ENCODE results near the gene PCDH9. TPM values are rescaled to one million over a fixed set of nuclear protein-coding genes. Genes with fewer than 3 reads are reported as not detected.

PCDH9 gene
- total and polyA plus RNA-seq, 2 of the 13 experiments (the other 11 are each of a cell fraction or from before 2014, with no cell fraction given) = 0.09 TPM; not detected in 1

GRCh38 chr13:66875264-66875663 is 354.9 kb downstream of the PCDH9 start (continued):
- TF ChIP-seq ATF6 (CRISPR knock-in tag; conservative IDR thresholded peaks at IDR 0.05) (no peak), PRDM4 (CRISPR knock-in tag; IDR thresholded peaks at IDR 0.05; ENCODE audit: borderline replicate concordance) (no peak)

GRCh38 chr13:66864627-66865026 is 365.5 kb downstream of the PCDH9 start:
- in situ Hi-C loops (cut with HindIII; ENCODE audit: extremely low pct_ligation_motif_present, low pct_unique_long_range_greater_than_20kb) = no loop called here
- ATAC-seq (no peak), FAIRE-seq (no peak), DNase-seq (ENCODE audit: low spot score) (no peak)
- Histone ChIP-seq H4K20me1 (ENCODE audit: insufficient read depth, low read length) (no peaks in the 10 kb centered on the region), H3K4me2 (ENCODE audit: low read depth, low read length) (no peak overlapping the region), H3K27ac (ENCODE audit: extremely low read length, insufficient read depth, low read length) (no peak overlapping the region), H3K4me1 (ENCODE audit: insufficient read depth, low read length) (no peaks in the 10 kb centered on the region), H2AFZ (ENCODE audit: low read length) (no peak overlapping the region), H3K9me3 (ENCODE audit: low read length) (no peaks in the 10 kb centered on the region), H3K9ac (ENCODE audit: insufficient read depth, low read depth, low read length) (no peak overlapping the region), H3K27me3 (ENCODE audit: control insufficient read depth in 1 of 2, insufficient read depth in 2 of 2, low read length in 2 of 2) (no peaks in the 10 kb centered on the region; a peak in 1 of 5 replicates), H3K79me2 (ENCODE audit: insufficient read depth, low read length) (no peaks in the 10 kb centered on the region), H3K4me3 (replicated peaks in 1 of 3; ENCODE audit: insufficient read depth in 1 of 3, low read depth in 2 of 3, low read length in 3 of 3) (no peak overlapping the region), H3K36me3 (replicated peaks in 1 of 2; ENCODE audit: control insufficient read depth in 1 of 2, insufficient read depth in 2 of 2, low read length in 2 of 2) (no peaks in the 10 kb centered on the region)
- WGBS (ENCODE audit: low lambda C conversion rate) = 1% methylated on average over 3 of the region's 3 CpGs
- BruUV-seq (replicated peaks) = no TSS peak
- ChIA-PET CTCF (ENCODE audit: low intra/inter-chr PET ratio, low total read pairs) (no interaction called here), POLR2A (no interaction called here)
- intact Hi-C loops (cut with micrococcal nuclease; ENCODE audit: unreplicated experiment) = no loop called here
- no peak for TF ChIP-seq MIER3 (CRISPR knock-in tag; IDR thresholded peaks at IDR 0.05; ENCODE audit: borderline replicate concordance)
- no peak for TF ChIP-seq THAP11 (CRISPR knock-in tag; IDR thresholded peaks at IDR 0.05)
- no peak for TF ChIP-seq ZNF251 (CRISPR knock-in tag; IDR thresholded peaks at IDR 0.05)
- TF ChIP-seq ZNF24 (IDR thresholded peaks at IDR 0.05) = no peak
- no peak for TF ChIP-seq HNF1A (IDR thresholded peaks at IDR 0.05; ENCODE audit: low read depth)
- TF ChIP-seq HNF1A (CRISPR knock-in tag; IDR thresholded peaks at IDR 0.05; ENCODE audit: borderline replicate concordance) = no peak
- no peak for TF ChIP-seq PITX1 (CRISPR knock-in tag; IDR thresholded peaks at IDR 0.05)
- TF ChIP-seq GPN1 (CRISPR knock-in tag; IDR thresholded peaks at IDR 0.05; ENCODE audit: borderline replicate concordance) = no peak
- no peak for TF ChIP-seq ATM (IDR thresholded peaks at IDR 0.05; ENCODE audit: borderline replicate concordance)
- no peak for TF ChIP-seq ZNF253 (CRISPR knock-in tag; IDR thresholded peaks at IDR 0.05; ENCODE audit: borderline replicate concordance)
- no peak for TF ChIP-seq ZNF530 (CRISPR knock-in tag; IDR thresholded peaks at IDR 0.05; ENCODE audit: low read depth)
- TF ChIP-seq GTF2F1 (IDR thresholded peaks at IDR 0.05; ENCODE audit: low read length) = no peak
- TF ChIP-seq ZNF639 (CRISPR knock-in tag; conservative IDR thresholded peaks at IDR 0.05) = no peak
